IMR-90 (cell line): ENCODE results near the gene ENTPD7. TPM values are rescaled to one million over a fixed set of nuclear protein-coding genes. Genes with fewer than 3 reads are reported as not detected.

Source experiments
- ATAC-seq: fragments of 200-7000 bp; cut with Tn5 transposase; 2 replicates; pipeline ENCODE4 v1.9.1; 2020; ENCODE audit warnings: low read depth, mild to moderate bottlenecking, moderate library complexity
- BruUV-seq: library from RNA; stranded (reverse); fragments of 400-500 nt; replicated peaks from 2 replicates; lab custom pipeline; 2021; lab: Mats Ljungman, UMichigan
- CTCF ChIA-PET: fragments of 300-600 bp; formaldehyde crosslinking; extraction: SDS; loops from one replicate; lab custom pipeline; 2021; ENCODE audit warnings: antibody characterized with exemption; lab: Yijun Ruan, JAX
- POLR2A ChIA-PET: fragments of 300-600 bp; sonication (Branson Sonifier 250); formaldehyde crosslinking; loops from one replicate; lab custom pipeline; 2022; ENCODE audit warnings: antibody characterized with exemption; ENCODE audit not compliant: unreplicated experiment; lab: Charles Lee
- DNase-seq: peaks from one replicate; pipeline ENCODE4 v3.0.0; 2013
- H2AFZ ChIP-seq: replicated peaks from 2 replicates; pipeline ENCODE3; 2013; ENCODE audit warnings: low read length, mild to moderate bottlenecking; ENCODE audit not compliant: poor library complexity
- H2AK5ac ChIP-seq: 2 replicates; pipeline ENCODE4 v1.6.1; 2013; ENCODE audit warnings: low read depth, low read length, inconsistent platforms
- H2AK9ac ChIP-seq: replicated peaks from 2 replicates; pipeline ENCODE3; 2013; ENCODE audit warnings: mild to moderate bottlenecking, low read depth, low read length, moderate library complexity; ENCODE audit not compliant: poor library complexity
- H2BK120ac ChIP-seq: 2 replicates; pipeline ENCODE4 v1.6.1; 2013; ENCODE audit warnings: low read depth, low read length, inconsistent platforms
- H2BK15ac ChIP-seq: 3 replicates; pipeline ENCODE4 v1.6.1; 2013; ENCODE audit warnings: low read depth, low read length, inconsistent platforms
- H2BK20ac ChIP-seq: 2 replicates; pipeline ENCODE4 v1.6.1; 2013; ENCODE audit warnings: low read depth, mild to moderate bottlenecking, inconsistent platforms, low read length, moderate library complexity
- H2BK5ac ChIP-seq: 2 replicates; pipeline ENCODE4 v1.6.1; 2013; ENCODE audit warnings: mild to moderate bottlenecking, low read depth, low read length, inconsistent platforms; ENCODE audit not compliant: poor library complexity, severe bottlenecking
- H3K14ac ChIP-seq: replicated peaks from 2 replicates; pipeline ENCODE4 v1.6.1; 2013; ENCODE audit warnings: low read depth, low read length, inconsistent platforms
- H3K18ac ChIP-seq: 2 replicates; pipeline ENCODE4 v1.6.1; 2013; ENCODE audit warnings: low read depth, low read length, control low read depth
- H3K23ac ChIP-seq: 2 replicates; pipeline ENCODE4 v1.6.1; 2013; ENCODE audit warnings: low read depth, low read length, inconsistent platforms
- H3K27ac ChIP-seq: 2 replicates; pipeline ENCODE4 v1.5.1; 2013; ENCODE audit warnings: mild to moderate bottlenecking, control low read depth, low read length; ENCODE audit not compliant: insufficient read depth
- H3K27me3 ChIP-seq: 2 replicates; pipeline ENCODE4 v1.6.1; 2013; ENCODE audit warnings: low read length; ENCODE audit not compliant: control insufficient read depth, insufficient read depth
- H3K36me3 ChIP-seq: 2 replicates; pipeline ENCODE4 v1.6.1; 2013; ENCODE audit warnings: low read length, mixed read lengths; ENCODE audit not compliant: control insufficient read depth, insufficient read depth
- H3K4ac ChIP-seq: 2 replicates; pipeline ENCODE4 v1.6.1; 2013; ENCODE audit warnings: low read depth, low read length, inconsistent platforms
- H3K4me1 ChIP-seq: 2 replicates; pipeline ENCODE4 v1.6.1; 2013; ENCODE audit warnings: low read length, mixed read lengths; ENCODE audit not compliant: control insufficient read depth, insufficient read depth
- H3K4me2 ChIP-seq: 2 replicates; pipeline ENCODE4 v1.6.1; 2013; ENCODE audit warnings: low read depth, mild to moderate bottlenecking, control low read depth, low read length, moderate library complexity
- H3K4me3 ChIP-seq: 2 replicates; pipeline ENCODE4 v1.5.1; 2013; ENCODE audit warnings: low read depth, mild to moderate bottlenecking, control low read depth, low read length, moderate library complexity; ENCODE audit not compliant: insufficient read depth
- H3K56ac ChIP-seq: 2 replicates; pipeline ENCODE4 v1.6.1; 2013; ENCODE audit warnings: low read length, inconsistent platforms; ENCODE audit not compliant: insufficient read depth; ENCODE audit errors: extremely low read depth
- H3K79me1 ChIP-seq, 2 experiments: 2 replicates each; pipeline ENCODE4 v1.6.1; 2013; ENCODE audit warnings: low read length in 2 of 2, inconsistent platforms in 1 of 2, low read depth in 1 of 2
- H3K9ac ChIP-seq: 2 replicates; pipeline ENCODE4 v1.6.1; 2013; ENCODE audit warnings: low read depth, low read length, control low read depth
- H3K9me1 ChIP-seq: 2 replicates; pipeline ENCODE4 v1.6.1; 2013; ENCODE audit warnings: low read length, inconsistent platforms; ENCODE audit not compliant: insufficient read depth
- H3K9me3 ChIP-seq: 2 replicates; pipeline ENCODE4 v1.6.1; 2013; ENCODE audit warnings: low read length; ENCODE audit not compliant: control insufficient read depth, insufficient read depth
- H4K20me1 ChIP-seq: 2 replicates; pipeline ENCODE4 v1.6.1; 2013; ENCODE audit warnings: low read length, inconsistent platforms; ENCODE audit not compliant: insufficient read depth
- H4K5ac ChIP-seq: 2 replicates; pipeline ENCODE4 v1.6.1; 2013; ENCODE audit warnings: mild to moderate bottlenecking, low read depth, low read length, control low read depth
- H4K8ac ChIP-seq, 2 experiments: 2 replicates each; pipeline ENCODE4 v1.6.1; 2013; ENCODE audit warnings: low read depth in 2 of 2, low read length in 2 of 2, control low read depth in 1 of 2, inconsistent platforms in 1 of 2
- H4K91ac ChIP-seq: 2 replicates; pipeline ENCODE4 v1.6.1; 2013; ENCODE audit warnings: low read depth, low read length, inconsistent platforms; ENCODE audit not compliant: insufficient read depth
- BHLHE40 ChIP-seq: fragments of 150-350 bp; IDR thresholded peaks from 2 replicates; pipeline ENCODE4 v1.6.1; 2016; ENCODE audit warnings: mild to moderate bottlenecking, low read depth, low read length
- CEBPB ChIP-seq: IDR thresholded peaks from 2 replicates; pipeline ENCODE4 v1.6.1; 2012; ENCODE audit warnings: low read depth, low read length, improper control_type of control experiment
- CTCF ChIP-seq: conservative IDR thresholded peaks from 2 replicates; pipeline ENCODE4 v1.5.1; 2012; ENCODE audit warnings: mild to moderate bottlenecking, low read depth, low read length, improper control_type of control experiment
- FOS ChIP-seq: fragments of 150-350 bp; IDR thresholded peaks from 2 replicates; pipeline ENCODE4 v1.6.1; 2016; ENCODE audit warnings: low read depth, low read length
- MAFK ChIP-seq: IDR thresholded peaks from 2 replicates; pipeline ENCODE4 v1.6.1; 2012; ENCODE audit warnings: low read depth, low read length, improper control_type of control experiment
- MAZ ChIP-seq: IDR thresholded peaks from 2 replicates; pipeline ENCODE4 v1.6.1; 2012; ENCODE audit warnings: low read depth, mild to moderate bottlenecking, low read length, improper control_type of control experiment, moderate library complexity, borderline replicate concordance
- RCOR1 ChIP-seq: IDR thresholded peaks from 2 replicates; pipeline ENCODE4 v1.6.1; 2012; ENCODE audit warnings: mild to moderate bottlenecking, low read length, improper control_type of control experiment; ENCODE audit not compliant: insufficient replicate concordance
- WGBS, 2 experiments: methylation state at CpG; one replicate each; pipeline versions ENCODE4 v1.1.5 to v1.1.7; 2013; ENCODE audit warnings: missing lambda C conversion rate in 2 of 2; ENCODE audit not compliant: insufficient read length in 1 of 2; ENCODE audit errors: extremely low coverage in 2 of 2; 5-methylcytosine and 5-hydroxymethylcytosine counted together
- dilution Hi-C: fragments of 300-500 bp; cut with HindIII; formaldehyde crosslinking; loops from one replicate; pipeline ENCODE4 v1.14.3; 2018; ENCODE audit warnings: low sequenced_read_pairs; ENCODE audit not compliant: unreplicated experiment
- in situ Hi-C: fragments of 300-500 bp; cut with MboI; formaldehyde crosslinking; loops from 3 replicates; pipeline ENCODE4 v1.14.3; 2019; ENCODE audit warnings: low sequenced_read_pairs, inconsistent platforms, mixed read lengths
- intact Hi-C: fragments of 100-400 bp; cut with micrococcal nuclease; formaldehyde crosslinking; loops from 2 replicates; pipeline ENCODE4 v1.10.0; 2022
- polyA plus RNA-seq, 3 experiments: library from polyadenylated mRNA; depleted of rRNA; stranded (reverse); fragments of >200 nt; gene quantifications; 2 replicates each; pipeline ENCODE4 v1.2.3, GENCODE V29; 2012; ENCODE audit warnings: low replicate concordance in 1 of 3
- total RNA-seq: library from RNA; depleted of rRNA; stranded (reverse); fragments of >200 nt; gene quantifications from 2 replicates; pipeline ENCODE4 v1.2.3, GENCODE V29; 2012
- TF ChIP-seq, protein P1 (sequence below): fragments of 150-350 bp; IDR thresholded peaks from 2 replicates; pipeline ENCODE4 v1.6.1; 2017; ENCODE audit warnings: mild to moderate bottlenecking, antibody characterized with exemption, low read length, low read depth

Gene ENTPD7
- total and polyA plus RNA-seq, 2 of the 4 experiments (the other 2 are of a cell fraction), result 8.0 to 23.3 TPM

GRCh38 chr10:99628923-99629624 lies 30.2 kb upstream of the ENTPD7 start:
- Histone ChIP-seq H3K9ac (no peak overlapping the region), H4K91ac (no peak overlapping the region), H2AK9ac (no peak overlapping the region), H3K14ac (no peak overlapping the region), H3K27ac (no peak overlapping the region), H3K4me3 (no peak overlapping the region), H2AFZ (no peak overlapping the region), H4K5ac (no peak overlapping the region), H3K4me1 (peaks cover 1% of the 10 kb centered on the region; the same call in 1 of the 2 replicates), H3K9me1 (no peaks in the 10 kb centered on the region), H3K18ac (no peak overlapping the region), H3K27me3 (no peaks in the 10 kb centered on the region), H4K20me1 (no peaks in the 10 kb centered on the region), H3K23ac (no peak overlapping the region), H2BK15ac (no peak overlapping the region), H3K36me3 (no peaks in the 10 kb centered on the region), H2BK5ac (no peak overlapping the region), H2AK5ac (no peak overlapping the region), H3K56ac (no peak overlapping the region; the same call in 1 of the 2 replicates), H2BK20ac (no peak overlapping the region), H3K9me3 (no peaks in the 10 kb centered on the region), H3K4ac (no peak overlapping the region), H3K4me2 (no peak overlapping the region), H3K79me1 (no peaks in the 10 kb centered on the region), H2BK120ac (no peak overlapping the region), H4K8ac (no peak overlapping the region)
- in situ Hi-C loops (loop anchor here (5.0 kb wide), 1 partner anchor 83 kb away; no protein-coding TSS in a partner anchor), intact Hi-C loops (no loop called here), dilution Hi-C loops (no loop called here)
- WGBS, 2 experiments, result no CpG with 5 or more reads among the region's 1 CpG
- DNase-seq (no peak), ATAC-seq (no peak)
- TF ChIP-seq, protein P1, sequence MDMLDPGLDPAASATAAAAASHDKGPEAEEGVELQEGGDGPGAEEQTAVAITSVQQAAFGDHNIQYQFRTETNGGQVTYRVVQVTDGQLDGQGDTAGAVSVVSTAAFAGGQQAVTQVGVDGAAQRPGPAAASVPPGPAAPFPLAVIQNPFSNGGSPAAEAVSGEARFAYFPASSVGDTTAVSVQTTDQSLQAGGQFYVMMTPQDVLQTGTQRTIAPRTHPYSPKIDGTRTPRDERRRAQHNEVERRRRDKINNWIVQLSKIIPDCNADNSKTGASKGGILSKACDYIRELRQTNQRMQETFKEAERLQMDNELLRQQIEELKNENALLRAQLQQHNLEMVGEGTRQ, result no peak
- TF ChIP-seq RCOR1, result no peak
- TF ChIP-seq CEBPB, result no peak
- no peak for TF ChIP-seq MAZ
- no peak for TF ChIP-seq MAFK
- no peak for TF ChIP-seq FOS
- TF ChIP-seq CTCF, result no peak
- no peak for TF ChIP-seq BHLHE40
- ChIA-PET POLR2A (no interaction called here), CTCF (no interaction called here)
- no TSS peak for BruUV-seq
